ENCODE measurements around the gene DCLK3. TPM values are rescaled to one million over a fixed set of nuclear protein-coding genes. Genes with fewer than 3 reads are reported as not detected.

Gene DCLK3
- total RNA-seq, 1 donor from 2014 or later = 0.10 TPM

DNA sequence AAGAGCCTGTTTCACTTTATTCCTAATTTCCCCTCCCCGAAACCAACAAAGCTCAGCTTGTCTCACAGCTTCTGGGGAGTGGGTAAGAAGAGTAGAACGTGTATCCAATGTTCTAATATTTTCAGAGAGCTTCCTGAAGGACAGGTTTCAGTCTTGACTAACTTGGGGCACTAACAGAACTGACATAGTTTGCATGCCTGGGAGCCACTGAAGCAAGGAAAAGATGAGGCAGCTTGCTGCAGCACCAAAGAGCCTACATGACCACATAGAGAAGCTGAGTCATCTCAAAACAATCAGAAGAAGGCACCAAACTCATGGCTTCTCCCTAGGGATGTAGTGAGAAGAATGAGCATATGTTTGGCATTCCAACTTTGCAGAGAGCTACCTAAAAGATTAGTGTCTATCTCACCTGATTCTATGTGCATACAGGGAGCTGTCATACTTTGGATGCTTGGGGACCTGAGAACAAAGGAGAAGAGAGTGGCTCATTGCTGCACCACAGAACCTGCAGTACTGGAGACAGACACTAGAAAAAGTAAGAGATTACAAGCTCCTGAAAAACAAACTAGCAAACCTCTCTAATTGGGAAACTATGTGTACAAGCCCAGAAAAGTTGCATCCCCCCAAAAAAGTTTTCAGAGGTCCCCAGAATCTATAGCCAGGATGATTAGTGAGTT is 86.9 kb downstream of the DCLK3 start:
- Mint-ChIP-seq H3K27ac (no peak overlapping the region), H3K27me3 (no peaks in the 10 kb centered on the region), H3K4me1 (ENCODE audit: unreplicated experiment) (no peaks in the 10 kb centered on the region), H3K36me3 (no peaks in the 10 kb centered on the region), H3K4me3 (no peak overlapping the region), H3K9me3 (peaks cover 21% of the 10 kb centered on the region)
- TF ChIP-seq, protein P1, sequence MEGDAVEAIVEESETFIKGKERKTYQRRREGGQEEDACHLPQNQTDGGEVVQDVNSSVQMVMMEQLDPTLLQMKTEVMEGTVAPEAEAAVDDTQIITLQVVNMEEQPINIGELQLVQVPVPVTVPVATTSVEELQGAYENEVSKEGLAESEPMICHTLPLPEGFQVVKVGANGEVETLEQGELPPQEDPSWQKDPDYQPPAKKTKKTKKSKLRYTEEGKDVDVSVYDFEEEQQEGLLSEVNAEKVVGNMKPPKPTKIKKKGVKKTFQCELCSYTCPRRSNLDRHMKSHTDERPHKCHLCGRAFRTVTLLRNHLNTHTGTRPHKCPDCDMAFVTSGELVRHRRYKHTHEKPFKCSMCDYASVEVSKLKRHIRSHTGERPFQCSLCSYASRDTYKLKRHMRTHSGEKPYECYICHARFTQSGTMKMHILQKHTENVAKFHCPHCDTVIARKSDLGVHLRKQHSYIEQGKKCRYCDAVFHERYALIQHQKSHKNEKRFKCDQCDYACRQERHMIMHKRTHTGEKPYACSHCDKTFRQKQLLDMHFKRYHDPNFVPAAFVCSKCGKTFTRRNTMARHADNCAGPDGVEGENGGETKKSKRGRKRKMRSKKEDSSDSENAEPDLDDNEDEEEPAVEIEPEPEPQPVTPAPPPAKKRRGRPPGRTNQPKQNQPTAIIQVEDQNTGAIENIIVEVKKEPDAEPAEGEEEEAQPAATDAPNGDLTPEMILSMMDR (conservative IDR thresholded peaks at IDR 0.05) = peak; percentile 46
- DNase-seq (ENCODE audit: extremely low spot score, unreplicated experiment) = no peak

GRCh38 chr3:36674816-36675215 is 89.5 kb downstream of the DCLK3 start:
- no peak for DNase-seq (ENCODE audit: extremely low spot score, unreplicated experiment)
- Mint-ChIP-seq H3K9me3 (peaks cover 10% of the 10 kb centered on the region), H3K27me3 (no peaks in the 10 kb centered on the region), H3K27ac (no peak overlapping the region), H3K4me1 (ENCODE audit: unreplicated experiment) (no peaks in the 10 kb centered on the region), H3K36me3 (no peaks in the 10 kb centered on the region), H3K4me3 (no peak overlapping the region)
- TF ChIP-seq, protein P1 (conservative IDR thresholded peaks at IDR 0.05) = no peak

DNA sequence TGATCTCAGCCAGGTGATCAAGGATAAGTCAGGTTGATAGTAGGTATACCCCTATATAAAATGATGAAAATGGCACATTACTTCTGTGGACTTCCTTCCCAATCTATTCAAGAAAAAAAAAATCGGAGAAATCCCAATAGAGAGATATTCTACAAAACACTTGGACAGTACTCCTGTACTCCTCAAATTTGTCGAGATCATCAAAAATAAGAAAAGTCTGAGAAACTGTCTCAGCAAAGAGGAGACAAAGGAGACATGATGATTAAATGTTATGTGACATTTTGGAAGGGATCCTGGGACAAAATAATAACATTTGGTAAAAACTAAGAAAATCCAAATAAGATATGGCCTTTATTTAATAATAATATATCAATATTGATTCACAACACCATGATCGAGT is 94.6 kb downstream of the DCLK3 start:
- TF ChIP-seq, protein P1 (conservative IDR thresholded peaks at IDR 0.05) = no peak
- Mint-ChIP-seq H3K27me3 (peaks cover 10% of the 10 kb centered on the region), H3K27ac (no peak overlapping the region), H3K36me3 (no peaks in the 10 kb centered on the region), H3K9me3 (no peaks in the 10 kb centered on the region), H3K4me3 (no peak overlapping the region), H3K4me1 (ENCODE audit: unreplicated experiment) (no peaks in the 10 kb centered on the region)
- no peak for DNase-seq (ENCODE audit: extremely low spot score, unreplicated experiment)

DNA sequence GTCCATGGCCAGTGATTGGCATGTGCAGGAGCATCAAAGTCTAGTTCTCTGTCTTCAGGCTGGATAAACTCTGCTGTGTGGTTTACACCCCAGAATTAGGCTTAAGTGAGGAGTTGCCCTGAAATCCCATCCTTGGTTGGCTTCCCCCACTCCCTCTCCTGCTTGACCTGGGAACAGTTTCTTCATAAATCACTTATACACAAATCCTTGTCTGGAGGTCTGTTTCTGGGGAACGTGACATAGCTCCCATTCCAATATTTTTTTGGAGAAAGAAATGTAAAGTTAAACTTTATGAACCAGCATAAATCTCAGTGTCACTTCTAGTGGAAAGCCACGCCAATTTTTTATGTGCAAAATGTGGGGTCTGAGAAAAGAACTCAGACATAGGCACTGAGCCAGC is 98.2 kb downstream of the DCLK3 start:
- H3K4me3 Mint-ChIP-seq = no peak overlapping the region
- TF ChIP-seq, protein P1 (conservative IDR thresholded peaks at IDR 0.05) = no peak
- H3K27me3 Mint-ChIP-seq = peaks cover 30% of the 10 kb centered on the region
- H3K27ac Mint-ChIP-seq = no peak overlapping the region
- no peak for DNase-seq (ENCODE audit: extremely low spot score, unreplicated experiment)
- no peaks in the 10 kb centered on the region for H3K36me3 Mint-ChIP-seq
- H3K4me1 Mint-ChIP-seq (ENCODE audit: unreplicated experiment) = no peaks in the 10 kb centered on the region
- no peaks in the 10 kb centered on the region for H3K9me3 Mint-ChIP-seq

DNA sequence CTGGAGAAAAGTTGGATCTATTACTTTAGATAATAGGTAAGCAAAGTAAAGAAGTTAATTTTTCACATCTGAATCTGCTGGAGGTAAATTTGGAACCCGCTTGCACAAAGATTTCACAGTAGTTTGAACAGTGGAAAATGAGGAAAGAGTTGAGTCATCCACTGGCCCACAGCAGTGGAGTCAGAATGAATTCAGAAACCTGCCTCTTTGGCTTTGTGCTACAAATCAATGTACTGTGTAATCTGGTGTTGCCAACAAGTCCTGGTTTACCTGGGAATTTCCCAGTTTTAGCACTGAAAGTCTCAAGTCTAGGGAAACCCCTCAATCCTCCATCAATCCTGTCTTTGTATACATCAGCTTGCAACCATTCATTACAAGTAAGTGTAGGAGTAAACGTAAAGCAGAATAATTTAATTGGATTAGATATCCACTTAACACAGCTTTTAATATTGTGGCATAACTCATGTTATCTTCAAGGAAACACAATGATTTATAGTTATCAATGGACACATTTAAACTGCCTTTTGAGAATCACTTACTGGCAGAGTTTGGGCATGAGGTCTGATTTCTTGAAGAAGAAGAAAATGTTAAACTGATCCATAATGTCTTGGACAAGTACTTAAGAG is 100.6 kb downstream of the DCLK3 start:
- Mint-ChIP-seq H3K27ac (no peak overlapping the region), H3K4me3 (no peak overlapping the region), H3K36me3 (no peaks in the 10 kb centered on the region), H3K4me1 (ENCODE audit: unreplicated experiment) (no peaks in the 10 kb centered on the region), H3K27me3 (peaks cover 34% of the 10 kb centered on the region), H3K9me3 (no peaks in the 10 kb centered on the region)
- DNase-seq (ENCODE audit: extremely low spot score, unreplicated experiment) = no peak
- TF ChIP-seq, protein P1 (conservative IDR thresholded peaks at IDR 0.05) = no peak

Measured in type B pancreatic cell (in vitro differentiated cells).